ENCODE results near the gene MYH6.
"Not testable (repeated sequence)": the region's sequence is repeated elsewhere in the genome, so short reads cannot be mapped to it uniquely, and the experiment has no call there.

MYH6 gene

DNA sequence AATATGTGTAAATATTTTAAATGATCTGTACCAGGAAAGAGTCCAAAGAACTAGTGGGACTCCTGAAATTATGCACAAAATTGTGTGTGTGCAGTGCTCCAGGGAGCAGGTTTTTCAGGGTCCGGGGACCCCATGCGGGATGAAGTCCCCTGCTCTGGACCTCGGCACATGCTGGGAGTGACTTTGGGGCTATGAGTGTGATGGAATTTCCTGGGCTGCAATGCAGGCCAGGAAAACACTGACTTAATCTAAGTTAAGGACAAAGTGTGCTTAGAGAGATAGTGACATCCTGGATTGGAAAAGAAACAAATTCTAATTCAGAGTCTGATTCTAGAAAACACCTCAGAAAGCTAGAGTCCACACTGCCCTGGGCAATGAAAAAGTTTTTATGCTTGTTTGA is 6.2 kb upstream of the MYH6 start:
- DNase-seq (ENCODE audit: low read depth) = no peak

DNA sequence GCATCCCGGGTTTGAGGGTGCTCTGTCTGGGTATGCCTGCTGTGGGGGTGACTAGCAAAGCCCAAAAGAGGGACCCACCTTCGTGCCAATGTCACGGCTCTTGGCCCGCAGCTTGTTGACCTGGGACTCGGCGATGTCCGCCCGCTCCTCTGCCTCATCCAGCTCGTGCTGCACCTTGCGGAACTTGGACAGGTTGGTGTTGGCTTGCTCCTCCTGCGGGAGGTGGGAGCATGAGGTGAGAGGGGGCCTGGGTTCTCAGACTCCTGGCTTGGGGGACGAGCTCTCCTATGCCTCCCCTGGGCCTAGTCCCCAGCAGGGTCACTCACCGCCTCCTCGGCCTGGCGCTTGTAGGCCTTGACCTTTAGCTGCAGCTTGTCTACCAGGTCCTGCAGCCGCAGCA is 5.6 kb upstream of the MYH6 start:
- DNase-seq (ENCODE audit: low read depth) = no peak

GRCh38 chr14:23411563-23412525 is 3.8 kb upstream of the MYH6 start:
- no peak for DNase-seq (ENCODE audit: low read depth)

GRCh38 chr14:23409966-23410635 is 2.0 kb upstream of the MYH6 start:
- DNase-seq (ENCODE audit: low read depth) = no peak

- no peak for DNase-seq (ENCODE audit: low read depth)
These were observed 1.4 kb upstream of the MYH6 start for GRCh38 chr14:23409475-23409874.

- DNase-seq (ENCODE audit: low read depth) = no peak
These were observed 196 bp upstream of the MYH6 start for GRCh38 chr14:23408307-23408630.

DNA sequence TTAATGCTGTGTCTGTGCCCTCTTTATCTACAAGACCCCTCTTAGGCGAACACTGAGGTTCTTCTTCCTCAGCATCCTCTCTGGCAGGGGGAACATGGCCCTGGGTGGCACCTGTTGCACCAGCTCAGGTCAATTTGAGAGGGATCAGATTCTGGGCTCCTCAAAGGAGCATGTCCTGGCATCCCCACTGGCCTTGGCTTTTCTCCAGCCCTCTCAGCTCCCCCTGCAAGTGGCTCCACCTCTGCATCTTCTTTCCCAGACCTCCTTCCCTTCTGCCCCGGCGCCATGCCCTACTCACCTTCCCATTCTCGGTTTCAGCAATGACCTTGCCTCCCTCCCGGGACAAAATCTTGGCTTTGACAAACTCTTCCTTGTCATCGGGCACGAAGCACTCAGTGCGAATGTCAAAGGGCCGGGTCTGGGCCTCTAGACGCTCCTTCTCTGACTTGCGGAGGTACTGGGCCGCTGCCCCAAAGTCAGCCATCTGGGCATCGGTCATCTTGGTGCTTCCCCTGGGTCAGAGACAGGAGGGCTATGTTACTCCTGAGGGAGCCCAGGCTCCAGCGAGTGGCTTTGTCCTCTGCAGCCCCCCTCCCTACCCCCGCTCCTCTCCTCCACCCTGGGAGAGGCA is 1.2 kb downstream of the MYH6 start:
- DNase-seq (ENCODE audit: low read depth) = no peak

- DNase-seq (ENCODE audit: low read depth) = no peak
These were observed 1.8 kb downstream of the MYH6 start for GRCh38 chr14:23406244-23406643.

DNA sequence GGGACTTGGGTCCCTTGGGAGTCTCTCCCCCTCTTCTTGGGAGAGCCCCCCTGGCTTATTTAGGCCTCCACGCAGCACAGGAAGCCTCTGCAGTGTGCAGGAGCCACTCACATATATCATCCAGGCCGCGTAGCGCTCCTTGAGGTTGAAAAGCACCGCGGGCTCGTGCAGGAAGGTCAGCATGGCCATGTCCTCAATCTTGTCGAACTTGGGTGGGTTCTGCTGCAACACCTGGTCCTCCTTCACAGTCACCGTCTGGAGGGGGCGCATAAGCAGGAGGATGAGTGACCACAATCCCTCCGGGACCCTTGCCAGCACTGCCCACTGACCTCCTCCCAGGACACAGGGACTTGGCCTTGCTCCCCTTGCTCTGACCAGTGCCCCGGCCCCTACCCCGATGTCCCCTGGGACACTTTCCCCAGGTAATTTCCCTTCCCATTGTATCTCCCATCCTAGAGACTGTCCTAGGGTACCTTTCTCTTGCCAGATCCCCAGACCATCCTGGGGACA is 2.5 kb downstream of the MYH6 start:
- DNase-seq (ENCODE audit: low read depth) = no peak

DNA sequence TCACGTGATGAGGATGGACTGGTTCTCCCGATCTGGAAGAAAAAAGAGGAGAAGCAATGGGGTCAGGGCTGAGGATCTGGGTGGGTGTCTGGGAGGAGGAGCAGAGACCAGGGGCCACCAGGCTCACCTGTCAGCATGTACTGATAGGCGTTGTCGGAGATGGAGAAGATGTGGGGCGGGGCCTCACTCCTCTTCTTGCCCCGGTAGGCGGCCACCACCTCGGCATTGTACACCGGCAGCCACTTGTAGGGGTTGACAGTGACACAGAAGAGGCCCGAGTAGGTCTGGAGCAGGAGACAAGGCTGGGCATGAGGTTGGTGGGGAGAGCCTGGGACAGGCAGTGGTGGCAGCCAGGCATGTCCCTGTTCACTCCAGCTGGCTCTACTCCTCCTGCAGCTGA is 3.0 kb downstream of the MYH6 start:
- DNase-seq (ENCODE audit: low read depth) = no peak

GRCh38 chr14:23404331-23404900 is 3.7 kb downstream of the MYH6 start:
- no peak for DNase-seq (ENCODE audit: low read depth)

DNA sequence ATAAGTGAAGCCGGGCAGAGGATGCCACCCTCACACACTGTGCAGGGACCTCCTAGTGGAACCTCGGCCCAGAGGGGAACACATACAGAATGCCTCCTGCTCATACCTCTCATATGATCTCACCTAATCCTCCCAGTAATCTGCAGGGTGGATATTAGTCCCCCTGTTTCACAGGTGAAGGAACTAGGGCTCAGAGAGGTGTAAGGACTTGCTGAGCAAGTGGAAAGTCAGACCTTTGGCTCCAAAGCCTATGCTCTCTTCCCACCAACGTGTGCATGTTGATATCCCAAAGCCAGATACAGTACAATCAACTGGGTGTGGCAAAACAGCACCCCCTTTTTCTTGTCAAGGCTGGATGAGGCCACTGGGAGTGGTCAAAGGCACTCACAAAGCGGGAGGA is 4.2 kb downstream of the MYH6 start:
- no peak for DNase-seq (ENCODE audit: low read depth)

DNA sequence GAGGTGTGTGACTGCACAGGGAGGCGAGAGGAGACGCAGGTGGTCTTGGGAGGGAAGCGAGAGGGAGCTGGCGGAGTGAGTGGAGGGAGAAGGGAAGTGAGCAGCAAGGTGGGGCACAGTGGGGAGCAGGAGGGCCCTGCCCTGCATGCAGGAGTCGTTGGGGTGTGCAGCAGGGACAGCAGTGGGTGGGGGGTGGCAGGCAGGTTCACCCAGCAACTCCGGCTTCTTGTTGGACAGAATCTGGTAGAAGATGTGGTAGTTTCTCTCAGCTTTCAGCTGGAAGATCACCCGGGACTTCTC is 5.0 kb downstream of the MYH6 start:
- no peak for DNase-seq (ENCODE audit: low read depth)

- no peak for DNase-seq (ENCODE audit: low read depth)
These were observed 5.6 kb downstream of the MYH6 start for GRCh38 chr14:23402296-23403138.

GRCh38 chr14:23401291-23401690 is 6.8 kb downstream of the MYH6 start:
- DNase-seq (ENCODE audit: low read depth) = no peak

- DNase-seq (ENCODE audit: low read depth) = not testable (repeated sequence)
These were observed 7.5 kb downstream of the MYH6 start for GRCh38 chr14:23400496-23401149.

DNA sequence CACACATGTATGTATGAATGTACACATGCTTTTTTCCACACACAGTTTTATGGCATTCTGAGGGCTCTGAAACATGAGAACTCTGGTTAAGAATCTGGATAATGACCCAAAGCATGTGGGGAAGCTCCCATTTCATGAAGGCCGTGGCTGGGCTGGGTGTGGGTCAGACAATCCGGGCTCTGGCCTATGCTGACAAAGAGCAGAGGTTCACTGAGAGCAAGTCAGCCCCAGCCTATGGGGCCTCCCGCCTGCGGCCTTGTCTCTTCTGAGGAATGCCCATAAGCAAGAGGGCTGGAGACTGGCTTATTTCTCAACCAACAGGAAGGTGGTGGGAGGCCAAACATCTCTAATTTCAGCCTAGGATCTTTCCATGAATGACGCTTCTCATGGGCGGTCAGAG is 8.5 kb downstream of the MYH6 start:
- DNase-seq (ENCODE audit: low read depth) = no peak

DNA sequence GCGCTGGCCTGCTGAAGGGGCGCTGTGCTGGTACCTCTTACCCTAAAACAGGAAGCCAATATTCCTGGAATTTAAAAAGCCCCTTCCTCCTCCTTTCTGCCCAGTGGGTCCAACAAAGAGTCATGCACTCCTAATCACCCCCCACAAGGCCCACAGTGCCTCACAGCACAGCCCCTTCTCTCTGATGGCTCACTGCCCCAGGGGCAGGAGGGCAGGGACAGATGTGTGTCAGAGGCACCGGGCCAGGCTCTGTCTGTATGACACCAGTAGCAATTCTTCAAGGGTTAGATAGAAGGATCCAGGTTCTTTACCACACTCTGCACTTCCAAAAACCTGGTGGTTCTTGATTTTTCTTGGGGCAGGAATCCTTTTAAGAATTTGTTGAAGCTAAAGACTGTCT is 8.9 kb downstream of the MYH6 start:
- no peak for DNase-seq (ENCODE audit: low read depth)

DNA sequence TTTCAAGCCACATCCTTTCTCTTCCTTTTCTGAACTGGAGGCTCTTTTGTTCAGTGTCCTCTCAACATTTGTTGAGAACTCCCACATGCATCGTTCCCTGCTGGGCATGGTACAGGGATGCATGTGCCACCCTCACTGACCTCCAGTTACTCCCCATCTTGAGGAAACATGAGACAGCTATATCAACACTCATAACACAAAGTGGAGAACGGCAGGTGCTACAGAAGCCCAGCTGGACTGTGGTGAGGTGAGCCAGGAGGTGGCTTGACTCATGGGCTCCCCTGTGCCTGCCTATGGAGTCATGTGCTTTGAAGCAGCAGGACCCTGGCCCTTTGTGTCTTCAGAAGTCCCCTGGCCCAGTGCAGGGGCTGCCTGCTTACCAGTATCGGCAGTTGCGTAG is 9.7 kb downstream of the MYH6 start:
- DNase-seq (ENCODE audit: low read depth) = no peak

DNA sequence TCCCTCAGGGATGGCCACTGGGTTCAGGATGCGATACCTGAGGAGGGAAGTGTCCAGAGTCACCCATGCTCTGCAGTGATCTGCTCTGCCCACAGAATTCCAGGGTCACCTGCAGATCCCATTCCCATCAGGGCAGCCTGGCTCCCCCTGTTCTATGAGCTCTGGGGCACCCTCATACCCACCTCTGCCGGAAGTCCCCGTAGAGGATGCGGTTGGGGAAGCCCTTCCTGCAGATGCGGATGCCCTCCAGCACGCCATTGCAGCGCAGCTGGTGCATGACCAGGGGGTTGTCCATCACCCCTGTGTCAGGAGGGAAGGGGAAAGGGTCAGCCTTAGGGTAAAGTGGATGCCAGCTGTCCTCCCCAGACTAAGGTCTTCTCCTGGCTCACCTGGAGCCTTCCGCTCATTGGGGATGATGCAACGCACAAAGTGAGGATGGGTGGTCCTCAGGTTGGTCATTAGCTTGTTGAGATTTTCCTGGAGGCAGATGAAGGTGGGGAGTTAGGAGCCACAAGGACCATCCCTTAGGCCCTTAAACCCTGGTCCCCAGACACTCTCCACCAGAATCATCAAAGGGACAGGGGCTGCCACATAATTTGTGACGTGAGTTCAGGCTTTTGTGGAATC is 11.2 kb downstream of the MYH6 start:
- no peak for DNase-seq (ENCODE audit: low read depth)

DNA sequence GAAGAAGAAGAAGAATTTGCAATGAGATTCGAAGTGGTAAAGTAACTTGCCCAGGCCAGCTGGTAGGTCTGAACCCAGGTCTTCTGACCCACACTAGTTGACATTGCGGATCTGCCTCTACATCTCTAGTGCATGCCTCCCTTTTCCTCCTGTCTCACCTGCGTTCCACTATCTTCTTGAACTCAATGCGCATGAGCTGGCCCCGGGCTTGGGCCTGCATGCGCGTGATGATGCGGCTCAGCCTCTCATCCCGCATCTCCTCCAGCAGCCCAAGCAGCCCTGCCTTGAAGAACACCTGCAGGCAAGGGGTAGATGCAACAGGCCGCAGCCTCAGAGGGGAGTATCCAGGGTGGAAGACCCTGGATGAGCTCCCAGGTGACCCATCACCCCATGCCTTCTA is 11.9 kb downstream of the MYH6 start:
- DNase-seq (ENCODE audit: low read depth) = no peak

Data from activated T-helper 9 cell treated with anti-CD3 and anti-CD28 coated beads, Interleukin-2, amount 50 U/mL, for 16 hours (primary cell).